Posterior vena cava (tissue), 2 donors: ENCODE results near the gene SETD9. TPM values are rescaled to one million over a fixed set of nuclear protein-coding genes. Genes with fewer than 3 reads are reported as not detected.

Source experiments
- DNase-seq: peaks from one replicate; pipeline ENCODE4 v3.0.0-alpha.2; 2020; ENCODE audit warnings: low spot score
- intact Hi-C, 2 donors: fragments of 100-400 bp; cut with DNase I; formaldehyde crosslinking; loops; one replicate each; pipeline versions ENCODE4 v1.14.1 to v1.14.2; 2022 to 2023
- total RNA-seq, 2 donors: library from RNA; stranded (reverse); fragmentation: NEBNext Ultra II Directional; extraction: Animal tissue kit (Norgen Biotek cat#: 25700); gene quantifications; one replicate each; pipeline ENCODE4 v1.2.1, GENCODE V29; 2021
- donor health status: DM: yes; HTN: yes; CAD: no.
- donor health status: DM: yes; HTN: yes; CAD: no.

Gene SETD9
- total RNA-seq, 2 donors from 2014 or later = 4.3 to 9.3 TPM

GRCh38 chr5:56919942-56920662 lies 10.7 kb downstream of the SETD9 start:
- intact Hi-C loops = no loop called here
- no peak for DNase-seq

DNA sequence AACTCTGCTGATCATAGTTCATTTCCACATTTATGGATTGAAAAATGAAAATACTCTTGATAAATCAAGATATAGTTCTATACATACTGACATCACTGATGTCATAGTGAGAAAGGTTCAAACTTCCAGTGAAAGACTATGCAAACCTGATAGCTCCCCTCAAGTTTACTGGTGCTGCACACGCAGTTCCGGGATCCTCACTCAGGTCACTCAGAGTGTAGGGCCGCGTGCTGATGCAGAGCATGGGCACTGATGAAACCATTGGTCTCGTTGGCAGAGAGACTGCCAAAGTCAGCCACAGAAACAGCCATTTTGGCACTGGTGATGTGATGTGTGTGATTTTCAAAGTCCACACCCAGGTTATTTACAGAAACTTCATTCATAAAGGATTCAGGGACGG lies 13.5 kb downstream of the SETD9 start:
- peak; percentile 59 for DNase-seq
- intact Hi-C loops = no loop called here

GRCh38 chr5:56934325-56934724 lies 24.9 kb downstream of the SETD9 start:
- no peak for DNase-seq
- intact Hi-C loops = no loop called here

DNA sequence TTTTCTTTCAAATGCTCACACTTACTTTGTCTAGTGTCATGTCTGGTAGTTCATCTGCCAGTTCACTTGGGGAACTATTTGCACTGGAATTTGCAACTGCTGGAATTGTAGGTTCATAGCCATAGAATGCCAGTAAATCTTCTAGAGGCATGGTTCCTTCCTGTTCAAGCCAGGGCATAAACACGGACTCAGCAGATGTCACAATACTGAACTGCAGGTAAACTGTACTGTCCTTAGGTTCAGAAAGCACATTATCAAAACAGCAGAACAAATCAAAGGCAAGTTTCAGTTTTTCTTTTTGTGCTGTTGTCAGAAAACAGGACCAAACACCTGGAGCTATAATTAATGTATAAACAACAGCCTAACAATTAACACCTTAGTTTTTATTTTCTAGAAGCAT lies 29.5 kb downstream of the SETD9 start:
- intact Hi-C loops = no loop called here

GRCh38 chr5:56941981-56942380 lies 32.6 kb downstream of the SETD9 start:
- no peak for DNase-seq

More for the DNA sequence above, 29.5 kb downstream of the SETD9 start:
- no peak for DNase-seq

DNA sequence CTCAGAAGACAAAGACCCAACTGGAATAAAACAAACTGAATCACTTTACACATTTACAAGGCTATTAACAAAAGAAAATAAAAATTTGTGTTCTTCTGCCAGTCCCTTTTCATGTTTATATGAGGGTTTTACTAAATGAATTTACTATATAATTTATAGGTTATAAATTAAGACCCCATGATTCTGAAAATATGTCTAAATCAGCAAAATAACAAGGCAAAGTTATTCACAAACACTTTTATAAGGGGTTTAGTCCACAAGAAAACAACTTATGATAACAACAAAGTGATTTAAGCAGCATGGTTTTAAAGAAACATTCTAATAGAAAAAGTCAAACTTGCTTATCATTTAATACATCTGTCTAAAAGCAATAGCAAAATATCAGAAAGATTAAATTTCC lies 37.7 kb downstream of the SETD9 start:
- DNase-seq = no peak

More at GRCh38 chr5:56941981-56942380, 32.6 kb downstream of the SETD9 start:
- intact Hi-C loops = no loop called here

GRCh38 chr5:56950626-56951125 lies 41.3 kb downstream of the SETD9 start:
- peak; percentile 90 for DNase-seq
- intact Hi-C loops = no loop called here

More for the DNA sequence above, 37.7 kb downstream of the SETD9 start:
- intact Hi-C loops = no loop called here

DNA sequence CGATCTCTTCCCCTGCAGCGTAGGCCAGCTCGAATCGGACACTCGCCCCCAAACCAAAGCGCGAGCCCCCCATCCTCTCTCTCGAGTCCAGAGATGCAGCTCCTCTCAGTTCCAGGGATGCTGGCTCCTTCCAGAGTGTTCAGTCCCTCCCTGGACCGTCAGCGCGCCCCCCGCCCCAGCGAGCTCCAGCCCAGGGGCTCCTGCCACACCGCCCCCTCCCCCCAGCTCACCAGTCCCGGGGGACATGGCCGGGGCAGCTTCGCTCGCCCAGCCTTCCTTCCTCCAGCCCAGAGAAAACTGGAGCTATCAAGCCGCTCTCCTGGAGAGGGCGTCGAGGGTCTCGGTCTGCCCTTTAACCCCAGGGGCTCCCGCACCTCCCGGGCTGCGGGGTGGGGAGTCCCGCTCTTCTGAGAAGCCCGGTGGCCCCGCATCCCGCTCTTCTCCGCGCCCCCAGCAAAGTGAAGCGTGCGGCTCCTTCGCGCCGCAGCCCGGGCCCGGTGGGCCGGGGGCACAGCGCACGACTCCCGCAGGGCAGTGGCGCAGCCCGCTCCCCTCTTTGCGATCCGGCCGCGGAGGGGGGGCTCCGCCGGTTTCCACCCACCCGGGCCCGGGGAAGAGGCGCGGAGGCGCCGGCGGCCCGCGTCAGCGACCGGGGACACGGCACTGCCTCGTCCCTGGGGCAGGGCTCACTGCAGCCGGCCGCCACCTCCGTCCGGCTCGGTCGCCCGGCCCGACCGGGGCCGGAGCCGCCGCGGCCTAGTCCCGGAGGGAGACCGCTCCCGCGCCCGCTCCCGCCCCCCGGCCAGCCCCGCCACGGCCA lies 41.9 kb downstream of the SETD9 start:
- no peak for DNase-seq
- intact Hi-C loops = no loop called here

DNA sequence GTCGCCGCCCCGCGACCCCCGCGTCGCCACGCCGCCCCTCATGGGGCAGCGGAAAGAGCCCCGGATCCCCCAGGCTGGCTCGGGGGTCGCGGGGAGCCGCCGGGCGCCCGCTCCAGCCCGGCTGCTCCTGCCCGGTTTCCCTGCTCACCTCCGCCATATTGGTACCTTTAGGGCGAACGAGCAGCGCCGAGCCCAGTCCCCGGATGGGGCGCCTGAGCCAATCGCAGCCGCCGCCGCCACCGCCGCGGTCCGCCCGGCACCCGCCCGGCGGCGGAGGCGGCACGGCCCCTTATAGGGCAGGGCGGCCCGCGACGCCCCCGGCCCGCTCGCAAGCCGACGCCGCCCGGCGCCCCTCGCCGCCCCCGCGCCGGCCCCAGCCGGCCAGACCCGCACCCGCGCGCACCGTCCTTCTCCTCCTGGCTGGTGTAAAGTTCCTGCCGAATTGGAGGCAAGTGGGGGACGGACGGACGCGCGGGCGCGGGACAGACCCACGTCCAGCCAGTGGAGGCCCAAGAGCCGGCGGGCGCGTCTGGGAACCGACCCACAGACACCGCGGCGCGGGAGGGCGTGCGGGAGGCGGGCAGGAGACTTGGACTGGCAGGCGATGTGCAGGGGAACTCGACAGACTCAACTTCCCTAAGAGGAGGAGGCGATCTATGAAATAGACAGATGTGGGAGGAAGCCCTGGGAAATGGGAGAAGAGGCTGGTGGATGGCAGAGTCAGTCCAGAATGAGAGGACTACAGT lies 42.7 kb downstream of the SETD9 start, which contains the start of gene MIER3:
Gene MIER3, minus strand, starts transcription at position 178 of the 746 bp plus-strand sequence. Its CDS starts 21 bp downstream, at position 157.
- peak; percentile 94 for DNase-seq
- intact Hi-C loops = no loop called here

GRCh38 chr5:56954262-56954661 lies 44.9 kb downstream of the SETD9 start:
- DNase-seq = no peak
- intact Hi-C loops = no loop called here

- DNase-seq = no peak
- intact Hi-C loops = no loop called here
These were observed 49.2 kb downstream of the SETD9 start for GRCh38 chr5:56958595-56958994.

DNA sequence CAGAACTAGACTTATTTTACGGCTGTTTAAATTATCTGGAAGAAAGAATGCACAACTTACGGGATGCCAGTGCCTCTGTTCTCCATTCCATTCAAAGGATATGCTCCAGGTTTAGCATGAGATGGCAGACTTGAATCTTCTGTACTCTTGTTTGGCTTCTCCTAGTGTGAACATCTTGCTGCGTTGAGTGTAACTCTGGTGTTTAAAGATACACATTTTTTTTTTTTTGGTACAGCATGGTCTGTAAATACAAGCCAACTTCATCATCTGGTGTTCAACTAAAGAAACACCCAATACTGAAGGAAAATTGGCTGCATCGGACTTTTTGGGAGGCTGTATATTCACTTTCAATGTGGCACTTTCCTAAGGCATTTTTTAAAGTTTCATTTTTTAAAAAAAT lies 49.9 kb downstream of the SETD9 start:
- no peak for DNase-seq
- intact Hi-C loops = no loop called here

DNA sequence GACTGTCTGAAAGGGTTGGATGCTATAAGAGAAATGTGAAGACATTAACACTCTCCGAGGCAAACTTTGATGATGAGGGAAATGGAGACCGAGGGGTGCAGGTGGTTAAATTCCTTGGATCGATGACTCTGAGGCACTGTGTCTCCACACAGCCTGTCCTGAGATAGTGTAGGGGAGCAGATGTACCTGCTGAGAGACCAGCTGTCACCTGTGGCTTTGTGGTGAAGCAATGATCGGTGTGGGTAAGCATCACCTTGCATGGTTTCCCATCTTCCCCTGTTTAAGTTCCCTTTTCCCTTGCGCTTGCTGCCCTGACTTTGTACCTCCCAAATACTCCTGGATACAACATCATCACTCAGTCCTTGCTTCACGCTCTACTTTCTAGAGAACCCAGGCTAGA lies 52.4 kb downstream of the SETD9 start:
- intact Hi-C loops = no loop called here

GRCh38 chr5:56962286-56962685 lies 52.9 kb downstream of the SETD9 start:
- intact Hi-C loops = no loop called here
- DNase-seq = no peak

More for the DNA sequence above, 52.4 kb downstream of the SETD9 start:
- DNase-seq = no peak

DNA sequence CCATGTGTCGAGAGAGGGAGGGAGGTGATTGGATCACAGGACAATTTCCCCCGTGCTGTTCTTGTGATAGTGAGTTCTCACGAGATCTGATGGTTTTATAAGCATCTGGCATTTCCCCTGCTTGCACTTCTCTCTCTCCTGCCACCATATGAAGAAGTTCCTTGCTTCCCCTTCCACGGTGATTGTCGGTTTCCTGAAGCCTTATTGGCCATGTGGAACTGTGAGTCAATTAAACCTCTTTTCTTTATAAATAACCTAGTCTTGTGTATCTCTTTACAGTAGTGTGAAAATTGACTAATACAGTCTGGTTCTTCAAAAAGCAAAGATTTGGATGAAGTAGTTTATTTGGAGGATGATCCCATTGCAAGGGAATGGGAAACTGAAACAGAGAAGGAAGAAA lies 53.9 kb downstream of the SETD9 start:
- intact Hi-C loops = no loop called here
- DNase-seq = no peak

DNA sequence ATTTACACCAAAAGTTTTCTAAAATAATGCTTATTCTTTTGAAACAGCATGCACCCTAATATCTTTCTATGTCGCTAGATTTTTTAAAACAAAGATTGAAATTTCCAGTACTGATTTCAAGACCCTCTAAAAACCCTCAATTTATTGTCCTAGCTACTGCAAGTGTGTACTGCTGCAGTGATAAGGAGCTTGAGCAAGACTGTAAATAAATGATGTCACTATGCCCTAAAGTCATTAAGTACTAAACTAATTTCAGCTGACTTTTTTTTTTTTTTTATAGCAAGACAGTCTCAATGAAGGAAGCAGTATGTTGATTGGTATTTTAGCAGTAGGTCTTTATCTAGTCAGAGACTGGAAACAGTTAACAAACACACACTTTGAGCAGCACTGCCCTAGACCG lies 54.8 kb downstream of the SETD9 start:
- intact Hi-C loops = no loop called here
- DNase-seq = no peak
